Stomach (tissue), 9 donors: ENCODE data around the gene KIAA1958. TPM values are rescaled to one million over a fixed set of nuclear protein-coding genes. Genes with fewer than 3 reads are reported as not detected.

Source experiments
- DNase-seq, 2 donors: peaks; one replicate each; pipeline versions ENCODE4 v3.0.0 to v3.0.0-alpha.2; 2013 to 2019
- H3K27ac ChIP-seq, 5 donors: fragments of 200-600 bp in 4 of 5; sonication (generic) in 4 of 5; one replicate each; pipeline ENCODE4 v1.5.1; 2013 to 2019; ENCODE audit warnings: mild to moderate bottlenecking in 1 of 5, moderate library complexity in 1 of 5
- H3K27me3 ChIP-seq, 3 donors: fragments of 200-600 bp; sonication (generic); one replicate each; pipeline ENCODE4 v1.5.1; 2017 to 2019; ENCODE audit warnings: mixed run types in 1 of 3
- H3K36me3 ChIP-seq, 4 donors: fragments of 200-600 bp; sonication (generic); 1 replicate in 3 of 4; 2 replicates in 1 of 4; pipeline ENCODE4 v1.5.1; 2016 to 2019
- H3K4me1 ChIP-seq, 4 donors: fragments of 200-600 bp; sonication (generic); one replicate each; pipeline ENCODE4 v1.5.1; 2016 to 2019
- H3K4me3 ChIP-seq, 4 donors: fragments of 200-600 bp; sonication (generic) in 3 of 4; one replicate each; pipeline ENCODE4 v1.5.1; 2016 to 2019; ENCODE audit warnings: mild to moderate bottlenecking in 1 of 4
- H3K9me3 ChIP-seq, 4 donors: fragments of 200-600 bp; sonication (generic); one replicate each; pipeline ENCODE4 v1.5.1; 2016 to 2019
- CTCF ChIP-seq, 7 experiments: fragments of 450-650 bp in 4 of 7; fragments of 200-600 bp in 3 of 7; sonication (generic) in 3 of 7; IDR thresholded peaks; one replicate each; pipeline ENCODE4 v1.5.1; 2016 to 2019; ENCODE audit warnings: antibody characterized with exemption in 7 of 7, control low read depth in 2 of 7, mild to moderate bottlenecking in 1 of 7
- EP300 ChIP-seq: sonication (generic); formaldehyde crosslinking; IDR thresholded peaks from one replicate; pipeline ENCODE4 v1.6.1; 2017; ENCODE audit warnings: antibody characterized with exemption
- POLR2A ChIP-seq, 4 donors: fragments of 450-650 bp; IDR thresholded peaks; one replicate each; pipeline ENCODE4 v1.6.1; 2016; ENCODE audit warnings: antibody characterized with exemption in 4 of 4, control low read depth in 2 of 4, mild to moderate bottlenecking in 1 of 4, moderate library complexity in 1 of 4
- POLR2AphosphoS5 ChIP-seq, 3 donors: sonication (generic); formaldehyde crosslinking; IDR thresholded peaks; one replicate each; pipeline ENCODE4 v1.6.1; 2016; ENCODE audit warnings: antibody characterized with exemption in 3 of 3
- WGBS, 5 donors: extraction: QIAGEN DNeasy Blood & Tissue Kit in 3 of 5; methylation state at CpG; one replicate each; pipeline versions ENCODE4 v1.1.5 to v1.1.7; 2013 to 2018; 5-methylcytosine and 5-hydroxymethylcytosine counted together
- intact Hi-C: fragments of 100-400 bp; cut with DNase I; formaldehyde crosslinking; loops from one replicate; pipeline ENCODE4 v1.15.1; 2023; ENCODE audit warnings: low total_unique reads
- polyA plus RNA-seq, 3 donors: library from polyadenylated mRNA; stranded (reverse); fragments of 200-250 nt; gene quantifications; one replicate each; pipeline ENCODE4 v1.2.3, GENCODE V29; 2013
- total RNA-seq, 5 donors: library from RNA; depleted of rRNA; stranded (reverse); fragments of >200 nt; gene quantifications; one replicate each; pipeline versions ENCODE4 v1.1.0 to v1.2.3, GENCODE V29; 2014 to 2016
- donor health status: healthy with polysubstance abuse.
- donor health status: Bipolar disorder and iron deficiency.
- donor health status: healthy.

KIAA1958 gene
- total and polyA plus RNA-seq, 8 donors = 0.60 to 77.7 (median 12.8) TPM

DNA sequence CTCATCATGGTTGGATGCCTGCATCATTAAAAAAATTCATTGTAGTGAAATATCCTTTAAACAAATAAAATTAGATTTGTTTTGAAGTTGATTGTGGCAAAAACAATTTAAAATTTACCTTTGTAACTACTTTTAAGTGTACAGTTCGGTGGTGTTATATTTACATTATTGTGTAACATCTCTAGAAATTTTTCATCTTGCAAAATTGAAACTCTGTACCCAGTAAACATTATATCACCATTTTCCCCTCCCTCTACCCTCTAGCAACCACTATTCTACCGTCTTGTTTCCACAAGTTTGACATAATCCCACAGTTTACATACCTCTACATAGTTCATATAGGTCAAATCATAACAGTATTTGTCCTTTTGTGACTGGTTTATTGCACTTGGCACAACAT, 2.0 kb upstream of the KIAA1958 start:
- H3K4me1 ChIP-seq = peaks cover 0 to 27% (median 21%) of the 10 kb centered on the region in 4 donors
- WGBS, 5 donors = 69 to 84% (median 77%) methylated on average over 2 of the region's 2 CpGs
- intact Hi-C loops = no loop called here
- no peaks in the 10 kb centered on the region for H3K27me3 ChIP-seq
- DNase-seq = no peak
- H3K4me3 ChIP-seq = no peak overlapping the region
- no peaks in the 10 kb centered on the region for H3K9me3 ChIP-seq
- no peaks in the 10 kb centered on the region for H3K36me3 ChIP-seq
- no peak overlapping the region for H3K27ac ChIP-seq
- TF ChIP-seq POLR2AphosphoS5 (IDR thresholded peaks at IDR 0.05) (no peak), EP300 (no peak), POLR2A (IDR thresholded peaks at IDR 0.05) (no peak), CTCF (IDR thresholded peaks at IDR 0.05) (no peak)

DNA sequence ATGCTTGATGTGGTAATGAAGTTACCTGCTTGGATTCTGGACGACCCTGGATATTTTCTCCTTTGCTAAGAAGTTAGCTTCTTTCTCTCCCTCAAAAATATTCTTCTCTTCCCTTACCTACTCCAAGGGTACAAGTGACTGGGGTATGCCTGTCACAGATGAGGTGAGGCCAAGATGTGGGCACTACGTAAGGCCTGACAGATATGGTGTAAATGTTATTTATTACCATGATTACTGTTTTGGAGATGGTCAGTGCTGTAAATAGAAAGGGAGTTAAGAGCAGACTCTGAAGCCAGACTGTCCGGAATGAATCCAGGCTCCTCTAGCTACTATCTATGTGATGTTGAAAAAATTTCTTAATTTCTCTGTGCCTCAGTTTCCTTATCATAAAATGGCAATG, 1.1 kb upstream of the KIAA1958 start:
- Histone ChIP-seq H3K4me1 (peaks cover 9 to 36% (median 28%) of the 10 kb centered on the region in 4 donors), H3K4me3 (peak overlapping the region in 3 of 4 donors; percentile 93 to 99 (median 97)), H3K36me3 (no peaks in the 10 kb centered on the region), H3K9me3 (no peaks in the 10 kb centered on the region), H3K27me3 (no peaks in the 10 kb centered on the region), H3K27ac (peak overlapping the region in 3 of 5 donors; percentile 77 to 89 (median 85))
- WGBS, 5 donors = 71 to 87% (median 82%) methylated on average over 3 of the region's 3 CpGs
- intact Hi-C loops = no loop called here
- no peak for DNase-seq
- TF ChIP-seq POLR2A (IDR thresholded peaks at IDR 0.05) = no peak
- no peak for TF ChIP-seq CTCF (IDR thresholded peaks at IDR 0.05)
- TF ChIP-seq EP300 = no peak
- TF ChIP-seq POLR2AphosphoS5 (IDR thresholded peaks at IDR 0.05) = no peak

- intact Hi-C loops = no loop called here
- Histone ChIP-seq H3K36me3 (no peaks in the 10 kb centered on the region), H3K9me3 (no peaks in the 10 kb centered on the region), H3K27me3 (no peaks in the 10 kb centered on the region), H3K4me1 (peaks cover 9 to 36% (median 29%) of the 10 kb centered on the region in 4 donors), H3K27ac (peak overlapping the region; percentile 81 to 97 (median 89)), H3K4me3 (peak overlapping the region; percentile 90 to 99 (median 95))
- TF ChIP-seq POLR2A (IDR thresholded peaks at IDR 0.05) (no peak), EP300 (no peak), POLR2AphosphoS5 (IDR thresholded peaks at IDR 0.05) (peak in 1 of 3 donors; percentile 18)
- DNase-seq = peak; percentile 65 to 83
- WGBS, 5 donors = 0 to 1% (median 0%) methylated on average over 33 to 79 of the region's 80 CpGs
Measured at GRCh38 chr9:112487008-112487798, 576 bp downstream of the KIAA1958 start.

- peaks cover 0 to 2% (median under 1%) of the 10 kb centered on the region in 4 donors for H3K36me3 ChIP-seq
- H3K27ac ChIP-seq = peak overlapping the region; percentile 81 to 97 (median 89)
- no peaks in the 10 kb centered on the region for H3K9me3 ChIP-seq
- intact Hi-C loops = no loop called here
- peak in 1 of 2 donors; percentile 40 for DNase-seq
- WGBS, 5 donors = 10 to 20% (median 13%) methylated on average over 11 of the region's 11 CpGs
- H3K4me3 ChIP-seq = peak overlapping the region; percentile 90 to 99 (median 95)
- no peak for TF ChIP-seq POLR2AphosphoS5 (IDR thresholded peaks at IDR 0.05)
- TF ChIP-seq EP300 = no peak
- no peak for TF ChIP-seq POLR2A (IDR thresholded peaks at IDR 0.05)
- no peak for TF ChIP-seq CTCF (IDR thresholded peaks at IDR 0.05)
- H3K4me1 ChIP-seq = peaks cover 9 to 36% (median 29%) of the 10 kb centered on the region in 4 donors
- H3K27me3 ChIP-seq = no peaks in the 10 kb centered on the region
Measured at GRCh38 chr9:112487799-112488340, 1.2 kb downstream of the KIAA1958 start.
